ENCODE results near the gene PRR5.
"Not testable (repeated sequence)": the region's sequence is repeated elsewhere in the genome, so short reads cannot be mapped to it uniquely, and the experiment has no call there.

Gene PRR5

GRCh38 chr22:44743804-44744211, 41.8 kb downstream of the PRR5 start:
- no peak for DNase-seq (ENCODE audit: low read depth)
- no peak overlapping the region for H3K4me3 ChIP-seq (ENCODE audit: control insufficient read depth, low read depth, low read length)
- no peak for TF ChIP-seq CTCF (conservative IDR thresholded peaks at IDR 0.05; ENCODE audit: control insufficient read depth, insufficient read depth, low read depth, low read length)

- no peak for TF ChIP-seq CTCF (conservative IDR thresholded peaks at IDR 0.05; ENCODE audit: control insufficient read depth, insufficient read depth, low read depth, low read length)
- no peak for DNase-seq (ENCODE audit: low read depth)
- H3K4me3 ChIP-seq (ENCODE audit: control insufficient read depth, low read depth, low read length) = no peak overlapping the region
Measured at GRCh38 chr22:44745853-44746789, 44.1 kb downstream of the PRR5 start.

- H3K4me3 ChIP-seq (ENCODE audit: control insufficient read depth, low read depth, low read length); DNase-seq (ENCODE audit: low read depth): not testable (repeated sequence)
Measured at GRCh38 chr22:44747784-44748127, 45.8 kb downstream of the PRR5 start.

- H3K4me3 ChIP-seq (ENCODE audit: control insufficient read depth, low read depth, low read length) = no peak overlapping the region
- no peak for DNase-seq (ENCODE audit: low read depth)
- TF ChIP-seq CTCF (conservative IDR thresholded peaks at IDR 0.05; ENCODE audit: control insufficient read depth, insufficient read depth, low read depth, low read length) = no peak
Measured at GRCh38 chr22:44748524-44748923, 46.5 kb downstream of the PRR5 start.

GRCh38 chr22:44750481-44750880, 48.5 kb downstream of the PRR5 start:
- no peak for DNase-seq (ENCODE audit: low read depth)
- TF ChIP-seq CTCF (conservative IDR thresholded peaks at IDR 0.05; ENCODE audit: control insufficient read depth, insufficient read depth, low read depth, low read length) = no peak
- H3K4me3 ChIP-seq (ENCODE audit: control insufficient read depth, low read depth, low read length) = no peak overlapping the region

- H3K4me3 ChIP-seq (ENCODE audit: control insufficient read depth, low read depth, low read length) = no peak within 1 kb of the TSS
- no peak for TF ChIP-seq CTCF (conservative IDR thresholded peaks at IDR 0.05; ENCODE audit: control insufficient read depth, insufficient read depth, low read depth, low read length)
- DNase-seq (ENCODE audit: low read depth) = no peak
Measured at GRCh38 chr22:44752285-44753188, 50.5 kb downstream of the PRR5 start, which contains the start of gene ARHGAP8. Gene ARHGAP8 (plus strand): TSS chr22:44752575. CDS start chr22:44786528, 33,953 bp downstream.
